ENCODE data around the gene TMEM88. TPM values are rescaled to one million over a fixed set of nuclear protein-coding genes. Genes with fewer than 3 reads are reported as not detected.
A peak's percentile ranks its signal among the peaks of the same experiment; 100 is the strongest.

The TMEM88 gene
- total and polyA plus RNA-seq, 2 of the 13 experiments (the other 11 are each of a cell fraction or from before 2014, with no cell fraction given), result 0.31 to 0.66 TPM

DNA sequence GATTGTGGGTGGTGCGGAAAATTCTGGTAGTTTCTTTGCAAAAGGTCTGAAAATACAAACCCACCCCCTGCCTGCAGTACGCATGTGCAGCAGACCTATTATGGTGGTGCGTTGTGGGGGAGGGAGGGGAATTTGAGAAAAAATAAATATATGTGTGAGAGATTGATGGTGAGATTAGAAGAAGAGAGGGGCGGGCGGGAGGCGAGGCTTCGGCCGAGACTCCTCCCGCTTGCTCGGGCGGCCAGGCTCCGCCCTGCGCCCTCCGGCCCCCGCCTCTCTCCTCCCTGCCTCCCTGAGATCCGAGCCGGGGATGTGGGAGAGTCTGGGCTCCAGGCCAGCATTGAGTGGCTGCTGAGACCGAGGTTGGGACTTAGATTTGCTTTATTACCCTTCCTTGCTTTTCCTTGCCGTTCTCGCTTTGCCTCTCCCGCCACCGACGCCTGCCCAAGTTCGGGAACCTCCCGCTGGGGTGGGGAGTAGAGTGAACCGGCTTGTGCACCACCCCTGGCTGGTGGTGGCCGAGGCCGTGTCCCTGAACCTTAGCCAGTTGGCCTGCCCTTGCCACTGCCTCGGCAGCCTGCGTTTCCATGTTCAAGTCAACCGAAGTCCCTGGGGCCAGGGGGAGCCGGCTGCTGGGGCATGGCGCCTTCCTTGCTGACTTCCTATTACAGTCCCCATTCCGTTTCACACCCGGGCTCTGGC lies 32.8 kb downstream of the TMEM88 start (continued):
- TF ChIP-seq, protein P1, sequence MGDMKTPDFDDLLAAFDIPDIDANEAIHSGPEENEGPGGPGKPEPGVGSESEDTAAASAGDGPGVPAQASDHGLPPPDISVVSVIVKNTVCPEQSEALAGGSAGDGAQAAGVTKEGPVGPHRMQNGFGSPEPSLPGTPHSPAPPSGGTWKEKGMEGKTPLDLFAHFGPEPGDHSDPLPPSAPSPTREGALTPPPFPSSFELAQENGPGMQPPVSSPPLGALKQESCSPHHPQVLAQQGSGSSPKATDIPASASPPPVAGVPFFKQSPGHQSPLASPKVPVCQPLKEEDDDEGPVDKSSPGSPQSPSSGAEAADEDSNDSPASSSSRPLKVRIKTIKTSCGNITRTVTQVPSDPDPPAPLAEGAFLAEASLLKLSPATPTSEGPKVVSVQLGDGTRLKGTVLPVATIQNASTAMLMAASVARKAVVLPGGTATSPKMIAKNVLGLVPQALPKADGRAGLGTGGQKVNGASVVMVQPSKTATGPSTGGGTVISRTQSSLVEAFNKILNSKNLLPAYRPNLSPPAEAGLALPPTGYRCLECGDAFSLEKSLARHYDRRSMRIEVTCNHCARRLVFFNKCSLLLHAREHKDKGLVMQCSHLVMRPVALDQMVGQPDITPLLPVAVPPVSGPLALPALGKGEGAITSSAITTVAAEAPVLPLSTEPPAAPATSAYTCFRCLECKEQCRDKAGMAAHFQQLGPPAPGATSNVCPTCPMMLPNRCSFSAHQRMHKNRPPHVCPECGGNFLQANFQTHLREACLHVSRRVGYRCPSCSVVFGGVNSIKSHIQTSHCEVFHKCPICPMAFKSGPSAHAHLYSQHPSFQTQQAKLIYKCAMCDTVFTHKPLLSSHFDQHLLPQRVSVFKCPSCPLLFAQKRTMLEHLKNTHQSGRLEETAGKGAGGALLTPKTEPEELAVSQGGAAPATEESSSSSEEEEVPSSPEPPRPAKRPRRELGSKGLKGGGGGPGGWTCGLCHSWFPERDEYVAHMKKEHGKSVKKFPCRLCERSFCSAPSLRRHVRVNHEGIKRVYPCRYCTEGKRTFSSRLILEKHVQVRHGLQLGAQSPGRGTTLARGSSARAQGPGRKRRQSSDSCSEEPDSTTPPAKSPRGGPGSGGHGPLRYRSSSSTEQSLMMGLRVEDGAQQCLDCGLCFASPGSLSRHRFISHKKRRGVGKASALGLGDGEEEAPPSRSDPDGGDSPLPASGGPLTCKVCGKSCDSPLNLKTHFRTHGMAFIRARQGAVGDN (CRISPR knock-in tag; IDR thresholded peaks at IDR 0.05), result peak; percentile 89
- TF ChIP-seq ZFP1 (CRISPR knock-in tag; IDR thresholded peaks at IDR 0.05) (no peak), ZHX2 (IDR thresholded peaks at IDR 0.05; ENCODE audit: low read depth) (no peak), ZHX2 (CRISPR knock-in tag; IDR thresholded peaks at IDR 0.05; ENCODE audit: borderline replicate concordance) (no peak), FUBP1 (CRISPR knock-in tag; IDR thresholded peaks at IDR 0.05; ENCODE audit: borderline replicate concordance) (no peak), IRF2 (CRISPR knock-in tag; IDR thresholded peaks at IDR 0.05) (0 out of 2 replicates have a peak, but pooled peaks have one; percentile 49), ZNF331 (CRISPR knock-in tag; IDR thresholded peaks at IDR 0.05) (peak; percentile 20; the same call in 1 of the 2 replicates)
- TF ChIP-seq, protein P2, sequence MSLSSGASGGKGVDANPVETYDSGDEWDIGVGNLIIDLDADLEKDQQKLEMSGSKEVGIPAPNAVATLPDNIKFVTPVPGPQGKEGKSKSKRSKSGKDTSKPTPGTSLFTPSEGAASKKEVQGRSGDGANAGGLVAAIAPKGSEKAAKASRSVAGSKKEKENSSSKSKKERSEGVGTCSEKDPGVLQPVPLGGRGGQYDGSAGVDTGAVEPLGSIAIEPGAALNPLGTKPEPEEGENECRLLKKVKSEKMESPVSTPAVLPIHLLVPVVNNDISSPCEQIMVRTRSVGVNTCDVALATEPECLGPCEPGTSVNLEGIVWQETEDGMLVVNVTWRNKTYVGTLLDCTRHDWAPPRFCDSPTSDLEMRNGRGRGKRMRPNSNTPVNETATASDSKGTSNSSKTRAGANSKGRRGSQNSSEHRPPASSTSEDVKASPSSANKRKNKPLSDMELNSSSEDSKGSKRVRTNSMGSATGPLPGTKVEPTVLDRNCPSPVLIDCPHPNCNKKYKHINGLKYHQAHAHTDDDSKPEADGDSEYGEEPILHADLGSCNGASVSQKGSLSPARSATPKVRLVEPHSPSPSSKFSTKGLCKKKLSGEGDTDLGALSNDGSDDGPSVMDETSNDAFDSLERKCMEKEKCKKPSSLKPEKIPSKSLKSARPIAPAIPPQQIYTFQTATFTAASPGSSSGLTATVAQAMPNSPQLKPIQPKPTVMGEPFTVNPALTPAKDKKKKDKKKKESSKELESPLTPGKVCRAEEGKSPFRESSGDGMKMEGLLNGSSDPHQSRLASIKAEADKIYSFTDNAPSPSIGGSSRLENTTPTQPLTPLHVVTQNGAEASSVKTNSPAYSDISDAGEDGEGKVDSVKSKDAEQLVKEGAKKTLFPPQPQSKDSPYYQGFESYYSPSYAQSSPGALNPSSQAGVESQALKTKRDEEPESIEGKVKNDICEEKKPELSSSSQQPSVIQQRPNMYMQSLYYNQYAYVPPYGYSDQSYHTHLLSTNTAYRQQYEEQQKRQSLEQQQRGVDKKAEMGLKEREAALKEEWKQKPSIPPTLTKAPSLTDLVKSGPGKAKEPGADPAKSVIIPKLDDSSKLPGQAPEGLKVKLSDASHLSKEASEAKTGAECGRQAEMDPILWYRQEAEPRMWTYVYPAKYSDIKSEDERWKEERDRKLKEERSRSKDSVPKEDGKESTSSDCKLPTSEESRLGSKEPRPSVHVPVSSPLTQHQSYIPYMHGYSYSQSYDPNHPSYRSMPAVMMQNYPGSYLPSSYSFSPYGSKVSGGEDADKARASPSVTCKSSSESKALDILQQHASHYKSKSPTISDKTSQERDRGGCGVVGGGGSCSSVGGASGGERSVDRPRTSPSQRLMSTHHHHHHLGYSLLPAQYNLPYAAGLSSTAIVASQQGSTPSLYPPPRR (CRISPR knock-in tag; IDR thresholded peaks at IDR 0.05; ENCODE audit: borderline replicate concordance), result peak; percentile 68; the same call in 1 of the 2 replicates
- TF ChIP-seq, protein P3, sequence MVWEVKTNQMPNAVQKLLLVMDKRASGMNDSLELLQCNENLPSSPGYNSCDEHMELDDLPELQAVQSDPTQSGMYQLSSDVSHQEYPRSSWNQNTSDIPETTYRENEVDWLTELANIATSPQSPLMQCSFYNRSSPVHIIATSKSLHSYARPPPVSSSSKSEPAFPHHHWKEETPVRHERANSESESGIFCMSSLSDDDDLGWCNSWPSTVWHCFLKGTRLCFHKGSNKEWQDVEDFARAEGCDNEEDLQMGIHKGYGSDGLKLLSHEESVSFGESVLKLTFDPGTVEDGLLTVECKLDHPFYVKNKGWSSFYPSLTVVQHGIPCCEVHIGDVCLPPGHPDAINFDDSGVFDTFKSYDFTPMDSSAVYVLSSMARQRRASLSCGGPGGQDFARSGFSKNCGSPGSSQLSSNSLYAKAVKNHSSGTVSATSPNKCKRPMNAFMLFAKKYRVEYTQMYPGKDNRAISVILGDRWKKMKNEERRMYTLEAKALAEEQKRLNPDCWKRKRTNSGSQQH (CRISPR knock-in tag; IDR thresholded peaks at IDR 0.05; ENCODE audit: low read depth), result no peak

Measured in HepG2 (cell line).